Measurements from ENCODE around the gene DMKN. TPM values are rescaled to one million over a fixed set of nuclear protein-coding genes. Genes with fewer than 3 reads are reported as not detected.
A peak's percentile ranks its signal among the peaks of the same experiment; 100 is the strongest.

Gene DMKN
- total and polyA plus RNA-seq, 2 of the 8 experiments (the other 6 are each of a cell fraction or from before 2014, with no cell fraction given): 290 to 330 TPM

DNA sequence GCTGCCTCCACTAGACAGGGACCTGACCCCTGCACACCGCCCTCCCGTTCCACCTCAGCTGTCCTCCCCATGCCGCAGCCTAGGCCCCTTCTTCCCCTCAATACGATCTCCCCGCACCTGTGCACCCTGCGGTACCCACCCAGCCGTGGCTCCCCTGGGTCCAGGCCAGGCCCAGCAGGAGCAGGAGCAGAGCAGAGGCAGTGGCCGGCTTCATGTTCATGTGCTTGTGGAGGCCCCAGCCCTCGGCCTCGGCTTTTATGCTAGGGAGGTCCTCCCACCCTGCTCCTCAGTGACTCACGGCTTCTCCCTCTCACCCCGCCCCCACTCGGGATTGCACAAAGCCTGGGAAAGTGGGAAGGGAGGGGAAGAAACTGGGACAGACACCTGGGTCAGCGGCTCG lies 11.8 kb downstream of the DMKN start:
- ChIA-PET CTCF (ENCODE audit: partially characterized antibody) (interaction anchor here (2.0 kb wide), 1 partner anchor 10 kb away, joined by 8 read pairs; the partner anchor contains the start of gene KRTDAP), POLR2A (ENCODE audit: partially characterized antibody) (interaction anchor here (1.9 to 2.6 kb wide), 3 partner anchors 8 to 12 kb away, joined by 5 to 23 read pairs (median 13); partner anchors contain the start of genes DMKN and KRTDAP)
- Histone ChIP-seq H4K20me1 (replicated peaks in 1 of 2; ENCODE audit: control insufficient read depth in 1 of 2, insufficient read depth in 2 of 2, low read length in 2 of 2) (peaks cover 2 to 16% of the 10 kb centered on the region in 2 experiments), H3K4me1 (replicated peaks in 1 of 4; ENCODE audit: control insufficient read depth in 3 of 4, insufficient read depth in 4 of 4, low read length in 3 of 4) (no peaks in the 10 kb centered on the region; a peak in 2 of 7 replicates), H4K8ac (ENCODE audit: extremely low read depth, insufficient read depth, low read length) (peak overlapping the region; percentile 51; the same call in 1 of the 2 replicates), H3K23me2 (ENCODE audit: low read depth, low read length) (no peaks in the 10 kb centered on the region), H2BK20ac (ENCODE audit: low read length) (no peak overlapping the region), H3K4me2 (ENCODE audit: insufficient read depth in 1 of 2, low read depth in 2 of 2, low read length in 2 of 2) (no peak overlapping the region), H4K91ac (replicated peaks; ENCODE audit: insufficient read length, low read length) (no peak overlapping the region), H3K56ac (replicated peaks; ENCODE audit: insufficient read length, low read depth, low read length) (no peak overlapping the region), H2AK5ac (ENCODE audit: low read depth, low read length) (no peak overlapping the region), H3K23ac (ENCODE audit: insufficient read length) (no peak overlapping the region), H3K79me2 (ENCODE audit: control insufficient read depth in 1 of 2, insufficient read depth in 2 of 2, low read length in 2 of 2) (peaks cover 0 to 4% of the 10 kb centered on the region in 2 experiments; a peak in 1 of 4 replicates), H3K4ac (replicated peaks; ENCODE audit: insufficient read length, low read depth, low read length) (no peak overlapping the region), H3K27ac (ENCODE audit: low read depth, low read length) (no peak overlapping the region), H3K4me3 (ENCODE audit: extremely low read depth in 1 of 4, insufficient read depth in 2 of 4, low read depth in 3 of 4, low read length in 4 of 4) (no peak overlapping the region), H3K36me3 (ENCODE audit: control insufficient read depth in 2 of 4, insufficient read depth in 4 of 4, low read length in 3 of 4) (peaks cover 26 to 68% (median 54%) of the 10 kb centered on the region in 4 experiments), H3K18ac (ENCODE audit: extremely low read depth, low read length) (no peak overlapping the region), H3K9me3 (ENCODE audit: insufficient read depth in 2 of 2, low read depth in 1 of 2, low read length in 1 of 2) (no peaks in the 10 kb centered on the region), H2BK120ac (replicated peaks; ENCODE audit: low read depth, low read length) (no peak overlapping the region), H2BK5ac (ENCODE audit: low read depth, low read length) (no peak overlapping the region), H3K9ac (replicated peaks in 1 of 4; ENCODE audit: extremely low read depth in 1 of 4, low read depth in 3 of 4, low read length in 3 of 4) (no peak overlapping the region), H2BK12ac (ENCODE audit: low read depth, low read length) (no peak overlapping the region), H3K27me3 (replicated peaks in 1 of 4; ENCODE audit: control insufficient read depth in 3 of 4, extremely low read depth in 1 of 4, insufficient read depth in 3 of 4, low read length in 3 of 4) (no peaks in the 10 kb centered on the region), H2AFZ (ENCODE audit: low read length) (no peak overlapping the region), H3K79me1 (ENCODE audit: low read depth, low read length) (no peaks in the 10 kb centered on the region; the same call in 1 of the 2 replicates), H3K14ac (ENCODE audit: insufficient read length) (no peak overlapping the region), H2BK15ac (ENCODE audit: low read length) (no peak overlapping the region), H4K5ac (ENCODE audit: insufficient read length, low read depth, low read length) (no peak overlapping the region)
- DNase-seq (ENCODE audit: low read depth in 1 of 2, low spot score in 2 of 2) (no peak), FAIRE-seq (no peak)
- 94% methylated on average over 15 of the region's 15 CpGs; no CpG with 5 or more reads in 1 of the 2 experiments for WGBS, 2 experiments (ENCODE audit: extremely low coverage in 1 of 2, insufficient coverage in 1 of 2, insufficient read length in 1 of 2, insufficient replicate concordance in 2 of 2, low coverage in 1 of 2, low lambda C conversion rate in 2 of 2, missing lambda C conversion rate in 1 of 2)
- no peak for TF ChIP-seq SAP30 (IDR thresholded peaks at IDR 0.05; ENCODE audit: insufficient read depth, insufficient replicate concordance, low read length)
- no peak for TF ChIP-seq TAF7 (optimal IDR thresholded peaks at IDR 0.05; ENCODE audit: borderline replicate concordance, low read depth, low read length)
- TF ChIP-seq CHD1 (IDR thresholded peaks at IDR 0.05; ENCODE audit: low read depth, low read length): no peak
- no peak for TF ChIP-seq KDM5A (IDR thresholded peaks at IDR 0.05; ENCODE audit: low read length)
- no peak for TF ChIP-seq GTF2F1 (IDR thresholded peaks at IDR 0.05; ENCODE audit: borderline replicate concordance, low read depth, low read length)
- no peak for TF ChIP-seq SIX5 (IDR thresholded peaks at IDR 0.05; ENCODE audit: low read depth, low read length)
- no peak for TF ChIP-seq POU5F1 (IDR thresholded peaks at IDR 0.05; ENCODE audit: low read depth, low read length)
- no peak for TF ChIP-seq HDAC2 (IDR thresholded peaks at IDR 0.05; ENCODE audit: borderline replicate concordance in 1 of 2, low read depth in 2 of 2, low read length in 2 of 2)
- no peak for TF ChIP-seq SP2 (IDR thresholded peaks at IDR 0.05; ENCODE audit: low read length)
- no peak for TF ChIP-seq JUN (IDR thresholded peaks at IDR 0.05; ENCODE audit: low read depth, low read length)
- TF ChIP-seq USF2 (IDR thresholded peaks at IDR 0.05; ENCODE audit: low read length): no peak
- no peak for TF ChIP-seq E2F6 (IDR thresholded peaks at IDR 0.05)

Measured in H1 (cell line).